Measurements from ENCODE around the gene PPDPF.

The PPDPF gene

DNA sequence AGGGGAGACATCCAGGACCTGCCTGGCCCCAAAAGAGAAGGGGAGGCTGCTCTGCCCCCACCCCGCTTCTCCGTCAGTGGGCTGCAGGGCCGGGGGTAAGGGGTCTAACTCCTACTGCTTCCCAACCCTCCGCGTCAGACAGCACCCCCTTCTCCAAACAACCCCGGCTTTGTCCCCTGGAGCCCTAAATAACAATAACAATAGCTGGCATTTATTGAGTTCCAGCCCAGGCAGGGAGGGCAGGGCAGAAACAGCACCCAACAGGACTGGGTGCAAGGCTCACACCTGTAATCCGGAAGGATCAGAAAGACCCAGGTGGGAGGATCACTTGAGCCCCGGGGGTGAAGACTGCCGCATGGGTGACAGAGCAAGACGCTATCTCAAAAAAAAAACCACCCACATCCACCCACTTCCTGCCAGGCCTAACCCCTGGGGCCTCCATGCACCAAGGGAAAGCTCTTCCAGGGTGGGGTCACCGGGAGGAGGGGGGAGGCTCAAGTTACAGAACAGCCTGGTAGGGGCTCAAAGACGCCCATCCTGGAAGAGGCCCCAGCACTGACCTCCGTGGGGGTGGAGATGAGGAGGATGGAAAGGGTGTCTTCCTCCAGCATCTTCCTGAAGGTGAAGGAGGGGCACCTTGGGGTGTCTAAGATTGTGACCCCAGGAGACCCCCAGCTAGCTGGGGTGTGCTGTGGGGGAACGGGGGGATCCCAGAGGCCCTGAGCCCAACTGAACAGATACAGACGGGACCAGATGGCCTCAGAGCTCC is 32.1 kb downstream of the PPDPF start:
- Histone ChIP-seq H4K20me1 (ENCODE audit: control insufficient read depth, insufficient read depth, low read depth, low read length) (peaks cover 4% of the 10 kb centered on the region; the same call in 1 of the 2 replicates), H3K4me1 (ENCODE audit: control insufficient read depth, low read length) (peaks cover 36% of the 10 kb centered on the region), H3K27ac (ENCODE audit: low read depth, low read length) (peak overlapping the region; percentile 53), H3K9me2 (replicated peaks; ENCODE audit: control insufficient read depth, low read length) (no peaks in the 10 kb centered on the region), H3K27me3 (ENCODE audit: control insufficient read depth, low read length) (peaks cover 46% of the 10 kb centered on the region), H3K9me3 (ENCODE audit: control insufficient read depth, insufficient read depth, low read length) (no peaks in the 10 kb centered on the region), H3K79me2 (ENCODE audit: control insufficient read depth, low read length) (no peaks in the 10 kb centered on the region), H3K4me3 (ENCODE audit: low read length) (peak overlapping the region; percentile 60), H3K36me3 (ENCODE audit: control insufficient read depth, low read length) (no peaks in the 10 kb centered on the region), H3F3A (ENCODE audit: control insufficient read depth, insufficient read depth) (peaks cover 7% of the 10 kb centered on the region), H3K4me2 (ENCODE audit: low read length) (peak overlapping the region; percentile 81)
- TF ChIP-seq, protein P1, sequence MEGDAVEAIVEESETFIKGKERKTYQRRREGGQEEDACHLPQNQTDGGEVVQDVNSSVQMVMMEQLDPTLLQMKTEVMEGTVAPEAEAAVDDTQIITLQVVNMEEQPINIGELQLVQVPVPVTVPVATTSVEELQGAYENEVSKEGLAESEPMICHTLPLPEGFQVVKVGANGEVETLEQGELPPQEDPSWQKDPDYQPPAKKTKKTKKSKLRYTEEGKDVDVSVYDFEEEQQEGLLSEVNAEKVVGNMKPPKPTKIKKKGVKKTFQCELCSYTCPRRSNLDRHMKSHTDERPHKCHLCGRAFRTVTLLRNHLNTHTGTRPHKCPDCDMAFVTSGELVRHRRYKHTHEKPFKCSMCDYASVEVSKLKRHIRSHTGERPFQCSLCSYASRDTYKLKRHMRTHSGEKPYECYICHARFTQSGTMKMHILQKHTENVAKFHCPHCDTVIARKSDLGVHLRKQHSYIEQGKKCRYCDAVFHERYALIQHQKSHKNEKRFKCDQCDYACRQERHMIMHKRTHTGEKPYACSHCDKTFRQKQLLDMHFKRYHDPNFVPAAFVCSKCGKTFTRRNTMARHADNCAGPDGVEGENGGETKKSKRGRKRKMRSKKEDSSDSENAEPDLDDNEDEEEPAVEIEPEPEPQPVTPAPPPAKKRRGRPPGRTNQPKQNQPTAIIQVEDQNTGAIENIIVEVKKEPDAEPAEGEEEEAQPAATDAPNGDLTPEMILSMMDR (IDR thresholded peaks at IDR 0.05; ENCODE audit: low read depth, low read length, poor library complexity, severe bottlenecking): no peak
- TF ChIP-seq EZH2phosphoT487 (IDR thresholded peaks at IDR 0.05; ENCODE audit: borderline replicate concordance, low read length): no peak

DNA sequence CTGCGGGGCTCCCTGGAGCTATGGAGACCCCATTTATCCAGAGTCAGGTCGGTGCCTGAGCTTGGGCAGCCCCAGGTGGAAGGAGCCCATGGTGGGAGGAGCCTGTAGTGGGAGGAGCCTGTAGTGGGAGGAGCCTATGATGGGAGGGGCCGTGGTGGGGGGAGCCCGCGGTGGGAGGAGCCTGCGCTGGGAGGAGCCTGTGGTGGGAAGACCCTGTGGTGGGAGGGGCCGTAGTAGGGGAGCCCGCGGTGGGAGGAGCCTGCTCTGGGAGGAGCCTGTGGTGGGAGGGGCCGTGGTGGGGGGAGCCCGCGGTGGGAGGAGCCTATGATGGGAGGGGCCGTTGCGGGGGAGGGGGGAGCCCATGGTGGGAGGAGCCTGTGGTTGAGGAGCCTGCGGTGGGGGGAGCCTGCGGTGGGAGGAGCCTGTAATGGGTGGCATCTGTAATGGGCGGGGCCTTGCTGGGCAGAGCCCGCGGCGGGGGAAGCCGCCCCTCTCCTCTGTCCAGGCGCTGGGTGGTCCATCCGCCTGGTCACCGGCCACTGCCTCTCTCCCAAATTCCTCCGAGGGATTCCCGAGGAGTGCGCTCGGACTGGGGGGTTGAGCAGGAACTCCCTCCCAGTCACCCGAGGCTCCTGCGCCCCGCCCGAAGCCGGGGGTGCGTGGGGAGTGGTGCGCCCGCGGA is 32.8 kb downstream of the PPDPF start:
- H3K9me3 ChIP-seq (ENCODE audit: control insufficient read depth, insufficient read depth, low read length): no peaks in the 10 kb centered on the region
- no peaks in the 10 kb centered on the region for H3K79me2 ChIP-seq (ENCODE audit: control insufficient read depth, low read length)
- peak overlapping the region; percentile 69 for H3K4me3 ChIP-seq (ENCODE audit: low read length)
- H3K4me1 ChIP-seq (ENCODE audit: control insufficient read depth, low read length): peaks cover 36% of the 10 kb centered on the region
- no peaks in the 10 kb centered on the region for H3K9me2 ChIP-seq (replicated peaks; ENCODE audit: control insufficient read depth, low read length)
- peak overlapping the region; percentile 81 for H3K4me2 ChIP-seq (ENCODE audit: low read length)
- TF ChIP-seq, protein P1 (IDR thresholded peaks at IDR 0.05; ENCODE audit: low read depth, low read length, poor library complexity, severe bottlenecking): no peak
- TF ChIP-seq EZH2phosphoT487 (IDR thresholded peaks at IDR 0.05; ENCODE audit: borderline replicate concordance, low read length): no peak
- peaks cover 40% of the 10 kb centered on the region for H3K27me3 ChIP-seq (ENCODE audit: control insufficient read depth, low read length)
- no peaks in the 10 kb centered on the region for H3K36me3 ChIP-seq (ENCODE audit: control insufficient read depth, low read length)
- H3F3A ChIP-seq (ENCODE audit: control insufficient read depth, insufficient read depth): peaks cover 7% of the 10 kb centered on the region
- H3K27ac ChIP-seq (ENCODE audit: low read depth, low read length): peak overlapping the region; percentile 53
- no peaks in the 10 kb centered on the region for H4K20me1 ChIP-seq (ENCODE audit: control insufficient read depth, insufficient read depth, low read depth, low read length)

DNA sequence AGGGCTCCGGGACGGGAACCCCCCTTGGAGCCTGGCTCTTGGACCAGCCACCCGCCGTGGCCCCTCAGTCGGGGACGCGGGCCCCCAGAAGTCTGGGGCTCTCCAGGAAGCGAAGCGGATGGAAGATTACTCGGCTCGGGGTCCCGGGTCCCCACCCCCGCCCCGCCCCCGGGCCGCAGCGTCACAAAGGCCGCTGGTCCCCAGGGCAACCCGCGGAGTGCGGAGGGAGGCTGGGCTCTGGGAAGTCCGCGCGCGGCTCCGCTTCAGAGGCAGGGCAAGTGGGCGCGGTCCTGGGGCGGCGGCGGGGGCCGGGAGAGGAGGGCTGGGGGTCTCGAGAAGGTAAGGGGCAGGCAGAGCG is 33.3 kb downstream of the PPDPF start, which contains the start of gene FNDC11:
Gene FNDC11 (plus strand): TSS at position 227 of the 358 bp plus-strand sequence. CDS start 1,505 bp downstream, outside the sequence.
- no peaks in the 10 kb centered on the region for H3K9me3 ChIP-seq (ENCODE audit: control insufficient read depth, insufficient read depth, low read length)
- H3K4me2 ChIP-seq (ENCODE audit: low read length): peak within 1 kb of the TSS; percentile 81
- peaks cover 36% of the 10 kb centered on the region for H3K4me1 ChIP-seq (ENCODE audit: control insufficient read depth, low read length)
- H3K9me2 ChIP-seq (replicated peaks; ENCODE audit: control insufficient read depth, low read length): no peaks in the 10 kb centered on the region
- no peaks in the 10 kb centered on the region for H3K36me3 ChIP-seq (ENCODE audit: control insufficient read depth, low read length)
- H3F3A ChIP-seq (ENCODE audit: control insufficient read depth, insufficient read depth): peaks cover 7% of the 10 kb centered on the region
- H3K79me2 ChIP-seq (ENCODE audit: control insufficient read depth, low read length): no peaks in the 10 kb centered on the region
- TF ChIP-seq, protein P1 (IDR thresholded peaks at IDR 0.05; ENCODE audit: low read depth, low read length, poor library complexity, severe bottlenecking): no peak
- no peak for TF ChIP-seq EZH2phosphoT487 (IDR thresholded peaks at IDR 0.05; ENCODE audit: borderline replicate concordance, low read length)
- H3K4me3 ChIP-seq (ENCODE audit: low read length): peak within 1 kb of the TSS; percentile 69
- H4K20me1 ChIP-seq (ENCODE audit: control insufficient read depth, insufficient read depth, low read depth, low read length): no peaks in the 10 kb centered on the region
- H3K27ac ChIP-seq (ENCODE audit: low read depth, low read length): peak within 1 kb of the TSS; percentile 53
- H3K27me3 ChIP-seq (ENCODE audit: control insufficient read depth, low read length): peaks cover 35% of the 10 kb centered on the region

All from DOHH2 (cell line).